Testis (tissue), 2 donors: ENCODE measurements around the gene ANAPC1.
"Not testable (repeated sequence)": the region's sequence is repeated elsewhere in the genome, so short reads cannot be mapped to it uniquely, and the experiment has no call there.

Experiments
- POLR2A ChIP-seq: fragments of 450-650 bp; IDR thresholded peaks from one replicate; pipeline ENCODE4 v1.6.1; 2017; ENCODE audit warnings: antibody characterized with exemption, mild to moderate bottlenecking, moderate library complexity
- TF ChIP-seq, protein P1 (sequence below), 3 experiments: fragments of 450-650 bp in 2 of 3; fragments of 200-600 bp in 1 of 3; sonication (generic) in 1 of 3; IDR thresholded peaks; one replicate each; pipeline ENCODE4 v1.5.1; 2016 to 2019; ENCODE audit warnings: antibody characterized with exemption in 3 of 3, mild to moderate bottlenecking in 2 of 3, moderate library complexity in 1 of 3

DNA sequence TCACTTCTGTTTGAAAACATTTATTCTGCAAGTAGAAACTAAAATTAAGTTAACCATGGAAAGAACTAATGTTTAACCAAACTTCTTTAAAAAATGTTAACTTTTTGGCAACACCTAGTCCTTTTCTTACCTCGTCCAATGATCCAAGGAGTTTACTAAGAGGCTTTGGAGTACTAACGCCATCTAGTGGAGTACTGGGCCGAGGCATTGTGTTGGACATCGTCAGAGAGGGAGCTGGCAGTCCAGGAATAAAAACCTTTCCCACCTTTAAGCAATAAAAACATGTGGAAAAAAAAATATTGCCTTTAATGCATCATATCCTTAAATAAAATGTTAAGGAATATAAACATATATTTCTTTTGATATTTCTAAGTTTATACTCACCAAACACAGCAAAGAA, 33.3 kb downstream of the ANAPC1 start:
- TF ChIP-seq POLR2A: not testable (repeated sequence)
- TF ChIP-seq, protein P1, sequence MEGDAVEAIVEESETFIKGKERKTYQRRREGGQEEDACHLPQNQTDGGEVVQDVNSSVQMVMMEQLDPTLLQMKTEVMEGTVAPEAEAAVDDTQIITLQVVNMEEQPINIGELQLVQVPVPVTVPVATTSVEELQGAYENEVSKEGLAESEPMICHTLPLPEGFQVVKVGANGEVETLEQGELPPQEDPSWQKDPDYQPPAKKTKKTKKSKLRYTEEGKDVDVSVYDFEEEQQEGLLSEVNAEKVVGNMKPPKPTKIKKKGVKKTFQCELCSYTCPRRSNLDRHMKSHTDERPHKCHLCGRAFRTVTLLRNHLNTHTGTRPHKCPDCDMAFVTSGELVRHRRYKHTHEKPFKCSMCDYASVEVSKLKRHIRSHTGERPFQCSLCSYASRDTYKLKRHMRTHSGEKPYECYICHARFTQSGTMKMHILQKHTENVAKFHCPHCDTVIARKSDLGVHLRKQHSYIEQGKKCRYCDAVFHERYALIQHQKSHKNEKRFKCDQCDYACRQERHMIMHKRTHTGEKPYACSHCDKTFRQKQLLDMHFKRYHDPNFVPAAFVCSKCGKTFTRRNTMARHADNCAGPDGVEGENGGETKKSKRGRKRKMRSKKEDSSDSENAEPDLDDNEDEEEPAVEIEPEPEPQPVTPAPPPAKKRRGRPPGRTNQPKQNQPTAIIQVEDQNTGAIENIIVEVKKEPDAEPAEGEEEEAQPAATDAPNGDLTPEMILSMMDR (IDR thresholded peaks at IDR 0.05): peak in 1 of 3 experiments; percentile 40
